Measurements from ENCODE around the gene CCDC167. TPM values are rescaled to one million over a fixed set of nuclear protein-coding genes. Genes with fewer than 3 reads are reported as not detected.

The CCDC167 gene
- total RNA-seq, 1 experiment from 2014 or later, result 31.9 TPM

DNA sequence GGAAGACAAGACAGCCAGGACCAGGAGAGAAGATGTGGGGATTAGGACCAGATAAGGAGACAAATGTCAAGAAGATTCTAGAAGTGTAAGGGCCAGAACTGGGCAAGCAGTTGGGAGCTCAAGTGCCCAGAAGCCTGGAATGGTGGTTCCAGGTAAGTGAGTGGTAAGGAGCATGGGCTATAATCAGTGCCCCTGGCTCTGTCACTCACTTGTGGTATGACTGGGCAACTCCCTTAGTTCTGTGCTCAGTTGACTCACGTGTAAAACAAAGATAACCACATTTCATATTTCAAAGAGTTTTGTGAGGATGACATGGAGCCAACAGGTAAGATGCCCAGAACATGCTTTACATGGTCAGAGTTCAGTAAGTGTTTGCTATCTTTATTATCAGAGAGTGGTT is 11.2 kb downstream of the CCDC167 start:
- no peak overlapping the region for H4K8ac ChIP-seq (replicated peaks; ENCODE audit: insufficient read length, low read depth, low read length)
- H3K4me2 ChIP-seq (ENCODE audit: insufficient read depth, insufficient read length, low read length), result no peak overlapping the region
- H3K9me3 Mint-ChIP-seq, result no peaks in the 10 kb centered on the region
- H2BK5ac ChIP-seq (ENCODE audit: insufficient read length, low read length), result no peak overlapping the region
- DNase-seq, result no peak
- H3K56ac ChIP-seq (ENCODE audit: insufficient read length, low read depth, low read length), result no peak overlapping the region
- H3K4me3 Mint-ChIP-seq, result no peak overlapping the region
- H2AFZ ChIP-seq (ENCODE audit: low read length), result no peak overlapping the region
- H3K23ac ChIP-seq (ENCODE audit: insufficient read length, low read depth, low read length), result no peak overlapping the region
- no peak overlapping the region for H2BK120ac ChIP-seq (ENCODE audit: low read depth, low read length, poor library complexity, severe bottlenecking)
- H3K14ac ChIP-seq (ENCODE audit: insufficient read depth, low read length), result no peak overlapping the region
- no peaks in the 10 kb centered on the region for H3K79me1 ChIP-seq (ENCODE audit: insufficient read depth, low read depth, low read length, poor library complexity, severe bottlenecking)
- H3K9me3 ChIP-seq (ENCODE audit: control insufficient read depth, low read depth, low read length), result no peaks in the 10 kb centered on the region
- H2BK20ac ChIP-seq (ENCODE audit: low read depth, low read length, poor library complexity, severe bottlenecking), result no peak overlapping the region
- no peaks in the 10 kb centered on the region for H3K27me3 ChIP-seq (ENCODE audit: insufficient read depth, low read length)
- H3T11ph ChIP-seq (ENCODE audit: low read length), result no peak overlapping the region
- no peaks in the 10 kb centered on the region for H3K79me2 ChIP-seq (ENCODE audit: insufficient read depth, low read length)
- H4K91ac ChIP-seq (ENCODE audit: insufficient read length, low read depth, low read length), result no peak overlapping the region
- H3K36me3 Mint-ChIP-seq (ENCODE audit: insufficient read depth in 1 of 3, low read depth in 3 of 3), result no peaks in the 10 kb centered on the region; a peak in 1 of 7 replicates
- no peaks in the 10 kb centered on the region for H4K20me1 ChIP-seq (ENCODE audit: control insufficient read depth, insufficient read depth, insufficient read length)
- H2BK12ac ChIP-seq (ENCODE audit: insufficient read length, low read depth, low read length), result no peak overlapping the region
- TF ChIP-seq, protein P1, sequence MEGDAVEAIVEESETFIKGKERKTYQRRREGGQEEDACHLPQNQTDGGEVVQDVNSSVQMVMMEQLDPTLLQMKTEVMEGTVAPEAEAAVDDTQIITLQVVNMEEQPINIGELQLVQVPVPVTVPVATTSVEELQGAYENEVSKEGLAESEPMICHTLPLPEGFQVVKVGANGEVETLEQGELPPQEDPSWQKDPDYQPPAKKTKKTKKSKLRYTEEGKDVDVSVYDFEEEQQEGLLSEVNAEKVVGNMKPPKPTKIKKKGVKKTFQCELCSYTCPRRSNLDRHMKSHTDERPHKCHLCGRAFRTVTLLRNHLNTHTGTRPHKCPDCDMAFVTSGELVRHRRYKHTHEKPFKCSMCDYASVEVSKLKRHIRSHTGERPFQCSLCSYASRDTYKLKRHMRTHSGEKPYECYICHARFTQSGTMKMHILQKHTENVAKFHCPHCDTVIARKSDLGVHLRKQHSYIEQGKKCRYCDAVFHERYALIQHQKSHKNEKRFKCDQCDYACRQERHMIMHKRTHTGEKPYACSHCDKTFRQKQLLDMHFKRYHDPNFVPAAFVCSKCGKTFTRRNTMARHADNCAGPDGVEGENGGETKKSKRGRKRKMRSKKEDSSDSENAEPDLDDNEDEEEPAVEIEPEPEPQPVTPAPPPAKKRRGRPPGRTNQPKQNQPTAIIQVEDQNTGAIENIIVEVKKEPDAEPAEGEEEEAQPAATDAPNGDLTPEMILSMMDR (conservative IDR thresholded peaks at IDR 0.05), result no peak
- H4K5ac ChIP-seq (ENCODE audit: insufficient read length, low read depth, low read length), result no peak overlapping the region
- H3K27ac Mint-ChIP-seq, result no peak overlapping the region
- no CpG with 5 or more reads among the region's 1 CpG for WGBS (ENCODE audit: extremely low coverage, insufficient read length, low lambda C conversion rate)
- H3K9ac ChIP-seq (ENCODE audit: extremely low read depth, insufficient read length, low read length), result no peak overlapping the region
- no peak overlapping the region for H2BK15ac ChIP-seq (ENCODE audit: low read depth, low read length)
- H3K18ac ChIP-seq (ENCODE audit: insufficient read length, low read depth, low read length), result no peak overlapping the region
- peaks cover 42 to 56% of the 10 kb centered on the region in 2 experiments for H3K4me1 Mint-ChIP-seq
- no peak overlapping the region for H3K4ac ChIP-seq (ENCODE audit: low read depth, low read length)
- H3K27me3 Mint-ChIP-seq (ENCODE audit: low read depth), result no peaks in the 10 kb centered on the region; the same call in none of the 2 replicates
- no peaks in the 10 kb centered on the region for H3K23me2 ChIP-seq (ENCODE audit: insufficient read length, low read depth, low read length, poor library complexity, severe bottlenecking)
- H3K27ac ChIP-seq (ENCODE audit: insufficient read length, low read depth, low read length), result no peak overlapping the region
- no peak overlapping the region for H2AK5ac ChIP-seq (ENCODE audit: insufficient read length, low read length)
- H3K4me1 ChIP-seq (ENCODE audit: insufficient read depth, low read length), result peaks cover 5% of the 10 kb centered on the region; the same call in 1 of the 2 replicates
